ENCODE results near the gene COPS6.

DNA sequence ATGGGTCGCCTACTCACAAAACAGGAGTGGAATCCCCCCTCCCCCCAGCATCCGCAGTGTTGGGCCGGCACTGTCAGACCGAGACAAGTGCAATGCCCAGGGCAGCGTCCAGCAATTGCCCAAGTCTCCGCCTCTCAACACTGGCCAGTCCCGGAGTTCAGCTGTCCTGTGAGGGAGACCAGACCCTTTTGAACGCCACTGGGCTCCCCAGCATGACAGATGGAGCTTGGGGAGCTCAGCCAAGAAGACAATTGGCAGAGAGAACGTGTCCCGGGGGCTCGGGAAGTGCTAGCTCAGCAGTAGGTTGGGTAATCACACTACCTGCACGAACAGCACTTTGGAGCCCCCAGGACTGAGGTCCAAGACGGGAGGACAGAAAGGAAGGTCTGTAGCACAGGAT lies 4.7 kb downstream of the COPS6 start:
- no peak for TF ChIP-seq REST (IDR thresholded peaks at IDR 0.05; ENCODE audit: insufficient read depth in 1 of 2, low read depth in 2 of 2, low read length in 2 of 2)
- TF ChIP-seq POLR2AphosphoS5 (IDR thresholded peaks at IDR 0.05; ENCODE audit: low read depth, low read length) = no peak; the same call in 1 of the 2 replicates
- no peak for TF ChIP-seq SIN3A (IDR thresholded peaks at IDR 0.05; ENCODE audit: borderline replicate concordance, insufficient read depth, low read length)

Data from PFSK-1 (cell line).